Ishikawa (cell line): ENCODE data around the gene THOC7.

Experiments used
- CREB1 ChIP-seq: IDR thresholded peaks from 2 replicates; pipeline ENCODE4 v1.6.1; 2012; ENCODE audit warnings: low read depth
- EGR1 ChIP-seq: IDR thresholded peaks from 2 replicates; pipeline ENCODE4 v1.6.1; 2012
- EP300 ChIP-seq: IDR thresholded peaks from 2 replicates; pipeline ENCODE4 v1.6.1; 2012; ENCODE audit warnings: borderline replicate concordance
- MAX ChIP-seq: IDR thresholded peaks from 2 replicates; pipeline ENCODE4 v1.6.1; 2012
- REST ChIP-seq: IDR thresholded peaks from 2 replicates; pipeline ENCODE4 v1.6.1; 2012; ENCODE audit warnings: low read depth, mild to moderate bottlenecking
- TAF1 ChIP-seq: IDR thresholded peaks from 2 replicates; pipeline ENCODE4 v1.6.1; 2012; ENCODE audit warnings: low read depth, mild to moderate bottlenecking
- ZBTB7A ChIP-seq: IDR thresholded peaks from 2 replicates; pipeline ENCODE4 v1.6.1; 2012; ENCODE audit warnings: low read depth

- no peak for TF ChIP-seq ZBTB7A
- TF ChIP-seq REST, result no peak
- TF ChIP-seq TAF1, result no peak
- TF ChIP-seq MAX, result no peak
- TF ChIP-seq CREB1, result no peak
- TF ChIP-seq EP300, result no peak
- TF ChIP-seq EGR1, result no peak
These were observed 63.5 kb downstream of the THOC7 start for GRCh38 chr3:63800097-63800496.
